Measurements from ENCODE around the gene RNF224.

DNA sequence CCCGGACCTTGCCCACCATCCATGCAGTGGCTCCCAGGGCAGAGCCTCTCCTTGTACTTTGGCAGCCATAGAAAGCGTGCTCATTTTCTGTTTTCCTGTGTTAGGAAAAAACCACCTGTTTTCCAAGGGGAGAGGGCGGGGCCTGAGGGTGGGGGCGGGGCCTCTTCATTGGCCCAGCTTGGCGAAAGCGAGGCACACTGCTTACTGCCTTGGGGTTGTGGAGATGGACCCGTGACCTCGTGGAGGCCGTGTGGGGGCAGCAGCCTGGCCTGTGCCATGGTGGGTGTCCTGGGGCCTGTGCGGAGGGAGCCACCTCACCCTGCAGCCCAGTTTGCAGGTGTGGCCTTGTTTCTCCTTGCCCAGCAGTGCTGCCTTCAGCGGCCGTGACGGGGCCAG, 45.8 kb downstream of the RNF224 start:
- TF ChIP-seq POLR2A (IDR thresholded peaks at IDR 0.05; ENCODE audit: low read depth, low read length), result no peak
- TF ChIP-seq, protein P1, sequence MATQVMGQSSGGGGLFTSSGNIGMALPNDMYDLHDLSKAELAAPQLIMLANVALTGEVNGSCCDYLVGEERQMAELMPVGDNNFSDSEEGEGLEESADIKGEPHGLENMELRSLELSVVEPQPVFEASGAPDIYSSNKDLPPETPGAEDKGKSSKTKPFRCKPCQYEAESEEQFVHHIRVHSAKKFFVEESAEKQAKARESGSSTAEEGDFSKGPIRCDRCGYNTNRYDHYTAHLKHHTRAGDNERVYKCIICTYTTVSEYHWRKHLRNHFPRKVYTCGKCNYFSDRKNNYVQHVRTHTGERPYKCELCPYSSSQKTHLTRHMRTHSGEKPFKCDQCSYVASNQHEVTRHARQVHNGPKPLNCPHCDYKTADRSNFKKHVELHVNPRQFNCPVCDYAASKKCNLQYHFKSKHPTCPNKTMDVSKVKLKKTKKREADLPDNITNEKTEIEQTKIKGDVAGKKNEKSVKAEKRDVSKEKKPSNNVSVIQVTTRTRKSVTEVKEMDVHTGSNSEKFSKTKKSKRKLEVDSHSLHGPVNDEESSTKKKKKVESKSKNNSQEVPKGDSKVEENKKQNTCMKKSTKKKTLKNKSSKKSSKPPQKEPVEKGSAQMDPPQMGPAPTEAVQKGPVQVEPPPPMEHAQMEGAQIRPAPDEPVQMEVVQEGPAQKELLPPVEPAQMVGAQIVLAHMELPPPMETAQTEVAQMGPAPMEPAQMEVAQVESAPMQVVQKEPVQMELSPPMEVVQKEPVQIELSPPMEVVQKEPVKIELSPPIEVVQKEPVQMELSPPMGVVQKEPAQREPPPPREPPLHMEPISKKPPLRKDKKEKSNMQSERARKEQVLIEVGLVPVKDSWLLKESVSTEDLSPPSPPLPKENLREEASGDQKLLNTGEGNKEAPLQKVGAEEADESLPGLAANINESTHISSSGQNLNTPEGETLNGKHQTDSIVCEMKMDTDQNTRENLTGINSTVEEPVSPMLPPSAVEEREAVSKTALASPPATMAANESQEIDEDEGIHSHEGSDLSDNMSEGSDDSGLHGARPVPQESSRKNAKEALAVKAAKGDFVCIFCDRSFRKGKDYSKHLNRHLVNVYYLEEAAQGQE (IDR thresholded peaks at IDR 0.05; ENCODE audit: low read depth, low read length), result no peak
- TF ChIP-seq FOS (IDR thresholded peaks at IDR 0.05; ENCODE audit: borderline replicate concordance, extremely low read depth, insufficient read length), result no peak
- no peak for TF ChIP-seq JUNB (IDR thresholded peaks at IDR 0.05)
- TF ChIP-seq MYC (IDR thresholded peaks at IDR 0.05; ENCODE audit: insufficient read depth, insufficient read length, insufficient replicate concordance, low read length, severe bottlenecking), result no peak
- TF ChIP-seq RFX5 (IDR thresholded peaks at IDR 0.05; ENCODE audit: low read depth, low read length), result no peak
- no peak for TF ChIP-seq RAD21 (IDR thresholded peaks at IDR 0.05; ENCODE audit: insufficient read depth, low read depth, low read length)
- TF ChIP-seq EZH2 (IDR thresholded peaks at IDR 0.05; ENCODE audit: borderline replicate concordance, control insufficient read depth, low read depth, low read length), result no peak
- TF ChIP-seq CUX1 (IDR thresholded peaks at IDR 0.05; ENCODE audit: insufficient replicate concordance, low read depth, low read length), result no peak
- no peak for TF ChIP-seq SIN3A (IDR thresholded peaks at IDR 0.05; ENCODE audit: low read depth, low read length)
- no peak for TF ChIP-seq CTCF (IDR thresholded peaks at IDR 0.05 in 2 of 3, conservative IDR thresholded peaks at IDR 0.05 in 1 of 3; ENCODE audit: control insufficient read depth in 2 of 3, extremely low read depth in 1 of 3, insufficient read depth in 1 of 3, low read depth in 3 of 3, low read length in 3 of 3)
- no peak for TF ChIP-seq POLR2AphosphoS2 (IDR thresholded peaks at IDR 0.05; ENCODE audit: low read depth, low read length)
- TF ChIP-seq YY1 (IDR thresholded peaks at IDR 0.05; ENCODE audit: low read depth, low read length), result no peak
- no peak for TF ChIP-seq ZNF274 (IDR thresholded peaks at IDR 0.05; ENCODE audit: insufficient read depth, insufficient read length)

All from GM12878 (cell line).